Tibial nerve (tissue), 4 donors: ENCODE results near the gene APRT. TPM values are rescaled to one million over a fixed set of nuclear protein-coding genes. Genes with fewer than 3 reads are reported as not detected.
A peak's percentile ranks its signal among the peaks of the same experiment; 100 is the strongest.

Experiments
- DNase-seq, 2 donors: peaks; one replicate each; pipeline ENCODE4 v3.0.0-alpha.2; 2019; ENCODE audit warnings: low spot score in 2 of 2
- H3K27ac ChIP-seq, 4 donors: fragments of 200-600 bp; sonication (generic) in 3 of 4; one replicate each; pipeline ENCODE4 v1.5.1; 2017 to 2019; ENCODE audit warnings: mild to moderate bottlenecking in 1 of 4
- H3K27me3 ChIP-seq, 2 donors: fragments of 200-600 bp; sonication (generic) in 1 of 2; one replicate each; pipeline versions ENCODE4 v1.5.1 to v1.6.0; 2017 to 2019
- H3K36me3 ChIP-seq, 3 donors: fragments of 200-600 bp; sonication (generic); one replicate each; pipeline ENCODE4 v1.5.1; 2018 to 2019
- H3K4me1 ChIP-seq, 4 donors: fragments of 200-600 bp; sonication (generic) in 3 of 4; one replicate each; pipeline ENCODE4 v1.5.1; 2017 to 2019
- H3K4me3 ChIP-seq, 4 donors: fragments of 200-600 bp; sonication (generic) in 3 of 4; one replicate each; pipeline ENCODE4 v1.5.1; 2017 to 2019; ENCODE audit warnings: mild to moderate bottlenecking in 1 of 4, moderate library complexity in 1 of 4
- H3K9me3 ChIP-seq, 4 donors: fragments of 200-600 bp; sonication (generic) in 3 of 4; one replicate each; pipeline ENCODE4 v1.5.1; 2017 to 2019
- CTCF ChIP-seq, 5 experiments: fragments of 200-600 bp in 3 of 5; fragments of 450-650 bp in 2 of 5; sonication (generic) in 3 of 5; IDR thresholded peaks; one replicate each; pipeline ENCODE4 v1.5.1; 2016 to 2019; ENCODE audit warnings: antibody characterized with exemption in 5 of 5, mild to moderate bottlenecking in 3 of 5, moderate library complexity in 2 of 5
- EP300 ChIP-seq, 2 donors: sonication (generic); formaldehyde crosslinking; IDR thresholded peaks; one replicate each; pipeline ENCODE4 v1.6.1; 2017; ENCODE audit warnings: antibody characterized with exemption in 2 of 2, mild to moderate bottlenecking in 1 of 2
- POLR2A ChIP-seq, 2 donors: fragments of 450-650 bp; IDR thresholded peaks; one replicate each; pipeline ENCODE4 v1.6.1; 2017; ENCODE audit warnings: antibody characterized with exemption in 2 of 2, mild to moderate bottlenecking in 2 of 2, moderate library complexity in 2 of 2
- WGBS, 2 donors: methylation state at CpG; one replicate each; pipeline ENCODE4 v1.1.5; 2018; 5-methylcytosine and 5-hydroxymethylcytosine counted together
- total RNA-seq, 4 donors: library from RNA; depleted of rRNA; stranded (reverse); fragments of >200 nt; gene quantifications; one replicate each; pipeline ENCODE4 v1.1.0, GENCODE V29; 2016

The APRT gene
- total RNA-seq, 4 donors from 2014 or later, result 83.4 to 157 (median 106) TPM

- Histone ChIP-seq H3K36me3 (peaks cover 0 to 31% (median 0%) of the 10 kb centered on the region in 3 donors), H3K9me3 (no peaks in the 10 kb centered on the region), H3K27ac (no peak overlapping the region), H3K4me1 (peaks cover 0 to 36% (median 15%) of the 10 kb centered on the region in 4 donors), H3K4me3 (peak overlapping the region in 1 of 4 donors; percentile 68), H3K27me3 (no peaks in the 10 kb centered on the region)
- DNase-seq, result no peak
- TF ChIP-seq POLR2A (IDR thresholded peaks at IDR 0.05), result no peak
- TF ChIP-seq EP300 (IDR thresholded peaks at IDR 0.05), result no peak
- no peak for TF ChIP-seq CTCF (IDR thresholded peaks at IDR 0.05)
- WGBS, 2 donors, result 22 to 38% methylated on average over 14 to 32 of the region's 39 CpGs
These were observed 7.0 kb downstream of the APRT start for GRCh38 chr16:88804552-88805339.

GRCh38 chr16:88804173-88804551, 7.6 kb downstream of the APRT start:
- no peak for TF ChIP-seq CTCF (IDR thresholded peaks at IDR 0.05)
- no peak for TF ChIP-seq EP300 (IDR thresholded peaks at IDR 0.05)
- TF ChIP-seq POLR2A (IDR thresholded peaks at IDR 0.05), result no peak
- H3K36me3 ChIP-seq, result peaks cover 0 to 31% (median 0%) of the 10 kb centered on the region in 3 donors
- H3K4me3 ChIP-seq, result peak overlapping the region in 1 of 4 donors; percentile 68
- no peaks in the 10 kb centered on the region for H3K27me3 ChIP-seq
- peaks cover 0 to 30% (median 14%) of the 10 kb centered on the region in 4 donors for H3K4me1 ChIP-seq
- H3K27ac ChIP-seq, result no peak overlapping the region
- WGBS, 2 donors, result 0% methylated on average over 3 to 7 of the region's 16 CpGs
- no peak for DNase-seq
- no peaks in the 10 kb centered on the region for H3K9me3 ChIP-seq

- TF ChIP-seq EP300 (IDR thresholded peaks at IDR 0.05) (peak in 1 of 2 donors; percentile 67), POLR2A (IDR thresholded peaks at IDR 0.05) (peak; percentile 77 to 85), CTCF (IDR thresholded peaks at IDR 0.05) (peak in 1 of 5 experiments; percentile 40)
- H3K36me3 ChIP-seq, result peaks cover 0 to 24% (median 0%) of the 10 kb centered on the region in 3 donors
- DNase-seq, result peak; percentile 53 to 67
- H3K4me3 ChIP-seq, result peak within 1 kb of the TSS; percentile 68 to 72 (median 72)
- 0 to 1% methylated on average over 26 to 54 of the region's 98 CpGs for WGBS, 2 donors
- peaks cover 0 to 30% (median 14%) of the 10 kb centered on the region in 4 donors for H3K4me1 ChIP-seq
- peak within 1 kb of the TSS; percentile 75 to 85 (median 80) for H3K27ac ChIP-seq
- no peaks in the 10 kb centered on the region for H3K27me3 ChIP-seq
- no peaks in the 10 kb centered on the region for H3K9me3 ChIP-seq
These were observed 8.3 kb downstream of the APRT start, which contains the start of gene CDT1 for GRCh38 chr16:88803264-88803987. CDT1 (plus strand) TSS chr16:88803789; CDS start chr16:88803832, 43 bp downstream.

- TF ChIP-seq POLR2A (IDR thresholded peaks at IDR 0.05), result no peak
- no peak for TF ChIP-seq CTCF (IDR thresholded peaks at IDR 0.05)
- Histone ChIP-seq H3K4me3 (no peak overlapping the region), H3K4me1 (peaks cover 0 to 30% (median 14%) of the 10 kb centered on the region in 4 donors), H3K27ac (no peak overlapping the region), H3K36me3 (peaks cover 0 to 7% (median 0%) of the 10 kb centered on the region in 3 donors), H3K27me3 (no peaks in the 10 kb centered on the region), H3K9me3 (no peaks in the 10 kb centered on the region)
- WGBS, 2 donors, result 82 to 90% methylated on average over 6 of the region's 6 CpGs
- no peak for DNase-seq
These were observed 11.5 kb downstream of the APRT start for GRCh38 chr16:88800277-88800592.
